Fibroblast of lung (primary cell): ENCODE data around the gene KNDC1. TPM values are rescaled to one million over a fixed set of nuclear protein-coding genes. Genes with fewer than 3 reads are reported as not detected.

Experiments used
- DNase-seq, 2 donors: peaks; one replicate each; pipeline versions ENCODE4 v3.0.0 to v3.0.0-alpha.2; 2010; ENCODE audit warnings: low read depth in 2 of 2
- H2AFZ ChIP-seq: 2 replicates; pipeline ENCODE4 v1.5.1; 2012; ENCODE audit warnings: low read length, control low read depth, inconsistent platforms
- H3K27ac ChIP-seq: 2 replicates; pipeline ENCODE4 v1.5.1; 2011; ENCODE audit warnings: low read length, control low read depth; ENCODE audit not compliant: insufficient read depth
- H3K27me3 ChIP-seq: 2 replicates; pipeline ENCODE4 v1.5.1; 2011; ENCODE audit warnings: mild to moderate bottlenecking, low read length; ENCODE audit not compliant: control insufficient read depth, insufficient read depth
- H3K36me3 ChIP-seq: 2 replicates; pipeline ENCODE4 v1.5.1; 2011; ENCODE audit warnings: low read length; ENCODE audit not compliant: control insufficient read depth, insufficient read depth
- H3K4me1 ChIP-seq: 2 replicates; pipeline ENCODE4 v1.5.1; 2011; ENCODE audit warnings: low read length; ENCODE audit not compliant: control insufficient read depth, insufficient read depth; ENCODE audit errors: extremely low read depth
- H3K4me2 ChIP-seq: 2 replicates; pipeline ENCODE4 v1.5.1; 2011; ENCODE audit warnings: low read length, control low read depth; ENCODE audit not compliant: insufficient read depth; ENCODE audit errors: extremely low read depth
- H3K4me3 ChIP-seq, 4 experiments: fragments of 200-600 bp in 1 of 4; sonication (generic) in 1 of 4; replicated peaks in 1 of 4; 2 replicates each; pipeline ENCODE4 v1.5.1; 2011 to 2016; ENCODE audit warnings: low read length in 4 of 4, low read depth in 3 of 4, mild to moderate bottlenecking in 3 of 4, control low read depth in 2 of 4, inconsistent platforms in 1 of 4, mixed read lengths in 1 of 4; ENCODE audit not compliant: insufficient read depth in 1 of 4; ENCODE audit errors: control extremely low read depth in 1 of 4
- H3K79me2 ChIP-seq: 2 replicates; pipeline ENCODE4 v1.5.1; 2012; ENCODE audit warnings: mild to moderate bottlenecking, low read length, inconsistent platforms; ENCODE audit not compliant: control insufficient read depth, insufficient read depth
- H3K9ac ChIP-seq: 2 replicates; pipeline ENCODE4 v1.5.1; 2011; ENCODE audit warnings: mild to moderate bottlenecking, low read length, control low read depth; ENCODE audit not compliant: insufficient read depth
- H3K9me3 ChIP-seq: 2 replicates; pipeline ENCODE4 v1.5.1; 2012; ENCODE audit warnings: low read depth, low read length; ENCODE audit not compliant: control insufficient read depth, insufficient read depth
- H4K20me1 ChIP-seq: 2 replicates; pipeline ENCODE4 v1.5.1; 2011; ENCODE audit warnings: low read length; ENCODE audit not compliant: control insufficient read depth, insufficient read depth; ENCODE audit errors: extremely low read depth
- EZH2 ChIP-seq: IDR thresholded peaks from 2 replicates; pipeline ENCODE4 v1.5.1; 2012; ENCODE audit warnings: low read length, control low read depth, mild to moderate bottlenecking; ENCODE audit errors: missing control alignments
- polyA plus RNA-seq, 2 donors: library from polyadenylated mRNA; depleted of rRNA in 1 of 2; stranded (reverse) in 1 of 2; unstranded in 1 of 2; fragments of >200 nt; gene quantifications; 2 replicates each; pipeline ENCODE4 v1.2.1, GENCODE V29; 2011 to 2012; ENCODE audit warnings: missing spikeins in 1 of 2
- total RNA-seq: library from RNA; depleted of rRNA; stranded (reverse); fragments of >200 nt; gene quantifications from 2 replicates; pipeline ENCODE4 v1.2.1, GENCODE V29; 2014
- TF ChIP-seq, protein P1 (sequence below), 2 donors: IDR thresholded peaks in 1 of 2; conservative IDR thresholded peaks in 1 of 2; 1 replicate in 1 of 2; 2 replicates in 1 of 2; pipeline ENCODE4 v1.5.1; 2011 to 2012; ENCODE audit warnings: low read length in 2 of 2, control low read depth in 1 of 2, inconsistent platforms in 1 of 2, low read depth in 1 of 2, mild to moderate bottlenecking in 1 of 2

Gene KNDC1
- total and polyA plus RNA-seq, 2 donors (not counting 1 experiment from before 2014, with no cell fraction given) = 0.20 to 0.50 TPM

DNA sequence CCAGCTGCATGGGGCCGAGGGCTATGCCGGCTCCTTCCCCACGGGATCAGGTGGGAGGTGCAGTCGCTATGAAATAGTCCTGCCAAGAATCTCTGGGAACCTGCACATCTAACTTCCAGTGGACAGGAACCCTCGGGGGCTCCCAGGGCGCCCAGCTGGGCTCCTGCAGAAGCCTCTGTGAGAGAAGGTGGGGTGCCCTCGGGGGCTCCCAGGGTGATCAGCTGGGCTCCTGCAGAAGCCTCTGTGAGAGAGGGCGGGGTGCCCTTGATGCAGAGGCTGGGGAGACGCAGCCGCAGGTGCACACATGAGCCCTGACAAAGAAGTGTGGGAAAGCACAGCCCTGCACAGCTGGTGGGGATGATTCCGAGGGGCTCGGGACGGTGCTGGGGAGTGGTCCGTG lies 83.6 kb downstream of the KNDC1 start:
- Histone ChIP-seq H2AFZ (no peak overlapping the region), H4K20me1 (no peaks in the 10 kb centered on the region), H3K27ac (no peak overlapping the region), H3K4me3 (no peak overlapping the region), H3K9me3 (no peaks in the 10 kb centered on the region), H3K27me3 (peaks cover 12% of the 10 kb centered on the region), H3K4me1 (no peaks in the 10 kb centered on the region), H3K4me2 (no peak overlapping the region), H3K79me2 (no peaks in the 10 kb centered on the region), H3K9ac (no peak overlapping the region), H3K36me3 (no peaks in the 10 kb centered on the region)
- TF ChIP-seq, protein P1, sequence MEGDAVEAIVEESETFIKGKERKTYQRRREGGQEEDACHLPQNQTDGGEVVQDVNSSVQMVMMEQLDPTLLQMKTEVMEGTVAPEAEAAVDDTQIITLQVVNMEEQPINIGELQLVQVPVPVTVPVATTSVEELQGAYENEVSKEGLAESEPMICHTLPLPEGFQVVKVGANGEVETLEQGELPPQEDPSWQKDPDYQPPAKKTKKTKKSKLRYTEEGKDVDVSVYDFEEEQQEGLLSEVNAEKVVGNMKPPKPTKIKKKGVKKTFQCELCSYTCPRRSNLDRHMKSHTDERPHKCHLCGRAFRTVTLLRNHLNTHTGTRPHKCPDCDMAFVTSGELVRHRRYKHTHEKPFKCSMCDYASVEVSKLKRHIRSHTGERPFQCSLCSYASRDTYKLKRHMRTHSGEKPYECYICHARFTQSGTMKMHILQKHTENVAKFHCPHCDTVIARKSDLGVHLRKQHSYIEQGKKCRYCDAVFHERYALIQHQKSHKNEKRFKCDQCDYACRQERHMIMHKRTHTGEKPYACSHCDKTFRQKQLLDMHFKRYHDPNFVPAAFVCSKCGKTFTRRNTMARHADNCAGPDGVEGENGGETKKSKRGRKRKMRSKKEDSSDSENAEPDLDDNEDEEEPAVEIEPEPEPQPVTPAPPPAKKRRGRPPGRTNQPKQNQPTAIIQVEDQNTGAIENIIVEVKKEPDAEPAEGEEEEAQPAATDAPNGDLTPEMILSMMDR (conservative IDR thresholded peaks at IDR 0.05 in 1 of 2, IDR thresholded peaks at IDR 0.05 in 1 of 2; ENCODE audit: low read depth in 1 of 2, low read length in 2 of 2) = no peak
- no peak for TF ChIP-seq EZH2
- DNase-seq = no peak

GRCh38 chr10:133245439-133246235 lies 85.6 kb downstream of the KNDC1 start:
- DNase-seq = no peak
- TF ChIP-seq, protein P1 (conservative IDR thresholded peaks at IDR 0.05 in 1 of 2, IDR thresholded peaks at IDR 0.05 in 1 of 2; ENCODE audit: low read depth in 1 of 2, low read length in 2 of 2) = no peak
- no peak for TF ChIP-seq EZH2
- Histone ChIP-seq H3K4me3 (no peak overlapping the region), H3K4me2 (no peak overlapping the region), H3K79me2 (no peaks in the 10 kb centered on the region), H3K4me1 (no peaks in the 10 kb centered on the region), H4K20me1 (no peaks in the 10 kb centered on the region), H3K9ac (no peak overlapping the region), H2AFZ (no peak overlapping the region), H3K36me3 (no peaks in the 10 kb centered on the region), H3K27ac (no peak overlapping the region), H3K27me3 (no peaks in the 10 kb centered on the region), H3K9me3 (no peaks in the 10 kb centered on the region)

- Histone ChIP-seq H3K4me3 (no peak overlapping the region), H3K9ac (no peak overlapping the region), H3K27ac (no peak overlapping the region), H3K36me3 (no peaks in the 10 kb centered on the region), H3K79me2 (no peaks in the 10 kb centered on the region), H3K9me3 (no peaks in the 10 kb centered on the region), H3K4me1 (no peaks in the 10 kb centered on the region), H3K4me2 (no peak overlapping the region), H2AFZ (no peak overlapping the region), H4K20me1 (no peaks in the 10 kb centered on the region), H3K27me3 (no peaks in the 10 kb centered on the region)
- TF ChIP-seq, protein P1 (conservative IDR thresholded peaks at IDR 0.05 in 1 of 2, IDR thresholded peaks at IDR 0.05 in 1 of 2; ENCODE audit: low read depth in 1 of 2, low read length in 2 of 2) = no peak
- no peak for TF ChIP-seq EZH2
- no peak for DNase-seq
Measured at GRCh38 chr10:133246236-133246626, 86.2 kb downstream of the KNDC1 start.
